Activated T-cell treated with anti-CD3 and anti-CD28 coated beads for 24 hours (primary cell): ENCODE data around the gene FAM3A.
"Not testable (repeated sequence)": the region's sequence is repeated elsewhere in the genome, so short reads cannot be mapped to it uniquely, and the experiment has no call there.

Experiments used
- DNase-seq: peaks from one replicate; pipeline ENCODE4 v3.0.0-alpha.2; 2020; ENCODE audit warnings: low read depth

Gene FAM3A

GRCh38 chrX:154515966-154516655 is at the start of gene FAM3A:
Gene FAM3A (minus strand): TSS chrX:154516232. CDS start chrX:154515772, 460 bp downstream.
- peak; percentile 90 for DNase-seq

- not testable (repeated sequence) for DNase-seq
These were observed 46.3 kb upstream of the FAM3A start for GRCh38 chrX:154562295-154562694.

- DNase-seq: not testable (repeated sequence)
These were observed 44.3 kb upstream of the FAM3A start for GRCh38 chrX:154560326-154560725.

GRCh38 chrX:154558896-154559295 is 42.9 kb upstream of the FAM3A start:
- DNase-seq: not testable (repeated sequence)

- not testable (repeated sequence) for DNase-seq
These were observed 42.1 kb upstream of the FAM3A start for GRCh38 chrX:154558060-154558690.

- DNase-seq: not testable (repeated sequence)
These were observed 36.2 kb upstream of the FAM3A start for GRCh38 chrX:154552112-154552806.

GRCh38 chrX:154549766-154550165 is 33.7 kb upstream of the FAM3A start:
- DNase-seq: no peak

GRCh38 chrX:154548028-154548316 is 31.9 kb upstream of the FAM3A start:
- DNase-seq: no peak

- DNase-seq: peak; percentile 81
These were observed 31.4 kb upstream of the FAM3A start, which contains the start of gene IKBKG for GRCh38 chrX:154547245-154548027. Gene IKBKG (plus strand): TSS chrX:154547620. CDS start chrX:154552003, 4,383 bp downstream.

- peak; percentile 70 for DNase-seq
These were observed 30.6 kb upstream of the FAM3A start, which contains the start of gene G6PD for GRCh38 chrX:154546354-154547244. Gene G6PD (minus strand): TSS chrX:154546846. CDS start chrX:154546155, 691 bp downstream.

GRCh38 chrX:154545673-154546274 is 29.7 kb upstream of the FAM3A start:
- DNase-seq: no peak

GRCh38 chrX:154542723-154543424 is 26.8 kb upstream of the FAM3A start:
- no peak for DNase-seq

GRCh38 chrX:154541896-154542722 is 26.1 kb upstream of the FAM3A start:
- DNase-seq: no peak

GRCh38 chrX:154541589-154541895 is 25.5 kb upstream of the FAM3A start:
- no peak for DNase-seq

GRCh38 chrX:154540897-154541535 is 25.0 kb upstream of the FAM3A start:
- DNase-seq: no peak

GRCh38 chrX:154540365-154540764 is 24.3 kb upstream of the FAM3A start:
- not testable (repeated sequence) for DNase-seq

- no peak for DNase-seq
These were observed 23.0 kb upstream of the FAM3A start for GRCh38 chrX:154539077-154539476.

- no peak for DNase-seq
These were observed 19.9 kb upstream of the FAM3A start for GRCh38 chrX:154535892-154536291.
